Activated CD4-positive, CD25-positive, alpha-beta regulatory T cell treated with anti-CD3 and anti-CD28 coated beads, Interleukin-2, amount 50 U/mL, for 16 hours (primary cell): Measurements from ENCODE around the gene TTC31.

Experiments
- DNase-seq: peaks from one replicate; pipeline ENCODE4 v3.0.0-alpha.2; 2020; ENCODE audit warnings: low read depth, low spot score

Gene TTC31

DNA sequence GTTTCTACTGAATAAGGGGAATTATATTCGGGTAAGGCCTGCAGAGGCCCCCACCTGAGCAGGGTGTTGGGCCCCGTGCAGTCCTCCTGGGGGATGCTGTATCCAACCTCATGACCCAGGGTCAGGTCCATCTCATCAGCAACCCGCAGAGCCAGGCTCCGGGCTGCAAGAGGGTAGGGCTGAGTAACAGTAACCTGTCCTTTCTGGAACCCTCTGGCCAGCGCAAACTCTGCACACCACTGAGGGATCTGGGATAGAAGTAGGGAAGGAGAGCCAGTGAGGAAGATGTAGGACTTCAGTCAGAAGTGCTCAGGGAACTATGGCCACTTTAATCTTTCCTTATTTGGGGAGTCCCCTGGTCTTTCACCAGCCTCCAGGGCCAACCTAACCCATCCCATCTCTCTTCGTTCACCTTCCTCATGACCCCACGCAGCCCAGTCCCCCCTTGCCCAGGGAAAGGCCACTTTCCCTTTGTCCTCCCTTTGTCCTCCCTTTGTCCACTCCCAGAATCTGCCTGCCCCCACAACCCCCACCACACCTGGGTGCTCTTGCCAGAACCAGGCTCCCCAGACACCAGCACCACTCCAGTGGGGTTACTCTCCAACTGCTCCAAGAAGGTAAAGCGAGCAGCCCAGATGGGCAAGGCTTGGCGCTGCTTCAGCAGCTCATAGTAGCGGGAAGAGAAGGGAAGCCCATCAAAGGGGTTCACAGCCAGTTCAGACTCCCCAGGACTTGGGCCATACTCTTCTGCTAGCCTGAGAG lies 42.3 kb downstream of the TTC31 start:
- DNase-seq = no peak

GRCh38 chr2:74525717-74526648 lies 43.1 kb downstream of the TTC31 start, which contains the start of gene DQX1:
DQX1 (minus strand) TSS chr2:74526231; CDS start chr2:74525729, 502 bp downstream.
- DNase-seq = no peak

GRCh38 chr2:74526649-74527230 lies 43.9 kb downstream of the TTC31 start:
- DNase-seq = no peak

DNA sequence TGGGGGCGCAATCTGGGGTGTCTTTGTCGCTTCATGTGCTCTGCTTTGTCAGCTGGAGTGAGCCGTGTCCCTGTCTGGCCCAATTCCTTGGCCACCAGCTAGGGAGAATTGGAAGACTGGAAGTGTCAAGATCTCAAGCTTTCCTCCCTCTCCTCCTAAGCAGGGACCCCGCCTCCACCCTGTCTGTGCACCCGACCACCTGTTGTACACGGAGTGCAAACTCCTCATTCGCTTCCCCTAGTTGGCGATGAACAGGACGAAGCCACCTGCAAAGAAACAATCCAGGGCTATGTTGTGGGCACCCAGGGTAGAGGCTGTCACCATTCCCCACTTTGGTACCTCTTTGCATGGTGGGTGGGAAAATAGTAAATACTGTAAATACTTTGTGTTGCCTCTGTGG lies 44.9 kb downstream of the TTC31 start:
- DNase-seq = no peak

DNA sequence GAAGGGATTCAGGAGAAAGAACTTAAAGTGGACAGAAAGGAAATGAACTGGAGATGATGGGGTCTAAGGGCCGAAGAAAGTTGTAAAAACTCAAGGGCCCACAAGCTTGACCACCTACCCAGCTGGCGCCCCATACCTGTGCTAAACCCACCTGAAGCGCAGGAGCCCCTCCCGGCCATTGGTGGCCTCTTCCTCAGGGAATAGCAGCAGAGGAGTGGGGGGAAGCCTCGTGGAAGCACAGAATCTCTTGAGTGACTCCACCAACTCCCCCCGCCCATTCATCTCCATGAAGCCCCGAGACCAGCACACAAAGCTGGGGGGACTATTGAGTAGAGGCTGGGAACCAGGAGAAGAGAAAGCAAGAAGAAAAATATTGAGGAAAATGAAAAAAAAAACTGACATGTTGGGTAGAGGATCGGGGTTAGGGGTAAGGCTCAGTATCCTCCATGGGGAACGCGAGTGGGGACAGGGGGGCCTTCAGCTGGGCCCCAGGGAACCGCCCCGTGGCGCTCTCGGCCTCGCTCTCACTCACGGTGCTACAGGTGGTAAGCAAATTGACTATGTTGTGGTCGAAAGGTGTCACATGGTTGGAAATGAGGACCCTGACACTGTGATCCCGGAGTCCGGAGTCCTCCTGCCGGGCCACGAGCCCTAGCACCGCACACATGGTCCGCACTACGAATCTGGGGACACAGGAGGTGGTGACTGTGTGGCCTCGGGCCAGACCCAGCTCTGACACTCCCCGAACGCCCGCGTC lies 45.9 kb downstream of the TTC31 start:
- no peak for DNase-seq

DNA sequence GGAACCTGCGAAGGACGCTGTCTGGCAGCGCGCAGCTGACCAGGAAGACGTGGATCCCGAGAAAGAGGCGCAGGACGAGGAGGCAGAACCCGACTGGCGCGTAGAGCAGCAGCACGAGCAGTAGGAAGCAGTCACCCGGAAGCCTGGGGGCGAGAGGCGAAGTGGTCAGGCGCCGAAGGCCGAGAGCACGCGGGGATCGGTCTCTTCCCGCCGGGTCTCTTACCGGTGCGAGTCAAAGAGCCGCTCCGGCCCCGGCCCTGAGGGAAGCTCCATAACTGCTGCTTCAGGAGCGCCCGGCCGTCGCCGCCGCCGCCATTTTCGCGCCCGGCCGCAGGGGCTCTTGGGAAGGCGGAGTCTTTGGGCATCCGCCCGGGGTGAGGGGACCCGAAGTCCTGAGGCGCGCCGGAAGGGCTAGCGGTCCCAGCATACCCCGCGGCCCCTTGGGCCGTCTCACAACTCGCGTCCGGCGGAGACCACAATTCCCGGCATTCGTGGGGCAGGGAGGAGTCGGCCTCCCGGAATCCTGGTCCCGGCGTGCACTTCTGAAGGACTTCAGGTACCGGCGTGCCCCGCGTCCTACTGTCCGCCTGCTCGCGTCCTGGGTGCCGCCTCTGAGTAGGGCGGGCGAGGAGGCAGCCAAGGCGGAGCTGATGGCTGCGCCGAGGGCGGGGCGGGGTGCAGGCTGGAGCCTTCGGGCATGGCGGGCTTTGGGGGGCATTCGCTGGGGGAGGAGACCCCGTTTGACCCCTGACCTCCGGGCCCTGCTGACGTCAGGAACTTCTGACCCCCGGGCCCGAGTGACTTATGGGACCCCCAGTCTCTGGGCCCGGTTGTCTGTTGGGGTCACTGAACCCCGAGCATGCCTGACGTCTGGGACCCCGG lies 46.7 kb downstream of the TTC31 start, which contains the start of the genes AUP1 and HTRA2:
TSS of gene AUP1 (minus strand) at position 350 of the 882 bp plus-strand sequence. CDS start at position 273, 77 bp downstream.
TSS of gene HTRA2 (plus strand) at position 577 of the 882 bp plus-strand sequence. CDS start at position 651, 74 bp downstream.
- peak; percentile 76 for DNase-seq

GRCh38 chr2:74530239-74531187 lies 47.6 kb downstream of the TTC31 start:
- DNase-seq = no peak

DNA sequence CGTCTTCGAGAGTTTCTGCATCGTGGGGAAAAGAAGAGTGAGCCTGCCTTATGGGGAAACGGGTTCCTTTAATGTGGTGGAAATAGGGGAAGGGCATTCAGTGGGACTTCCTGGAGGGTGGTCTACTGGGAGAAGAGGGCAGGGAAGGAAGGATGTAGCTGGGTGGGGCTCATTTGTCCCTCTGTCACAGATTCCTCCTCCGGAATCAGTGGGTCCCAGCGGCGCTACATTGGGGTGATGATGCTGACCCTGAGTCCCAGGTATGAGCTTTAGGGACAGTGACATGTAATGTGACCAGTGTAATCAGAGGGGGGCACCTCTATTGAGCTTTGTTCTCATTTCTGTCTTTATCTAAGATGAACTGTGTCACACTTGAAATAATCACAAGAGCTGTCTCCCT lies 48.8 kb downstream of the TTC31 start:
- DNase-seq = no peak

DNA sequence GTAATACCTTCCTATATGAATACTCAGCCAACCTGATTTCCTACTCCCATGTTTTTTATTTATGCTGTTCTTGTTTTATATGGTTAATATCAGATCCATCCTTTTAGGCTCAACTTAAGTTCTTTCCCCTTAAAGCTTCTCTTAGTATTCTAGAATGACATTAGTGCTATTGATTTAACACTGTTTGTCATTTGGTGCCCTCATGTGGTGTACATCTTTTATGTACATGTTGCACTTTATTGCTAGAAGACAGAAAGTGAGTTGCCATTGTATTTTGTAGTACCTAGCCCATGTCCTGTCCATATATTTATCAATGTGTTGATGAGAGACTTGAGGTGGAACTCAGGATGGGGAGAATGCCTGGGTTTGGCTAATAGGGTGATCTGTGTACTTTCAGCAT lies 49.3 kb downstream of the TTC31 start:
- no peak for DNase-seq

GRCh38 chr2:74533464-74533863 lies 50.6 kb downstream of the TTC31 start:
- no peak for DNase-seq

DNA sequence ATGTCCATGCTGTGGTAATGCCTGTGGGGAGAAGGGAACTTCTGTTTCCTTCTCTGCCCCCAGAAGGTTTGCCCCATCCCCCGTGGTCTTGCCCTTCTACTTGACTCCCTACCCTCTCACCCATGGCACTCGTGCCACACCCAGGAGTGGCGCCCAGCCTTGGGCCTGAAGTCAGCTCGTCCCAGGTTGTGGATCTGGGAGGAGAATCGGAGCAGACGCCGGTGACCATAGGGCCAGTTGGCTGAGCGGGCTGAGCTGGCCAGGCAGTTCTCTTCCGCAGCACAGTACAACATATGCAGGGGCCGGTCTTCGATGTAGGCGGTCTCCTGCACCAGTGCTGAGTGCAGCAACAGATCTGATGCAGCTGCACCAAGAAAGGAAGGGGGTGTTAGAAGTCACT lies 51.5 kb downstream of the TTC31 start:
- DNase-seq = no peak

DNA sequence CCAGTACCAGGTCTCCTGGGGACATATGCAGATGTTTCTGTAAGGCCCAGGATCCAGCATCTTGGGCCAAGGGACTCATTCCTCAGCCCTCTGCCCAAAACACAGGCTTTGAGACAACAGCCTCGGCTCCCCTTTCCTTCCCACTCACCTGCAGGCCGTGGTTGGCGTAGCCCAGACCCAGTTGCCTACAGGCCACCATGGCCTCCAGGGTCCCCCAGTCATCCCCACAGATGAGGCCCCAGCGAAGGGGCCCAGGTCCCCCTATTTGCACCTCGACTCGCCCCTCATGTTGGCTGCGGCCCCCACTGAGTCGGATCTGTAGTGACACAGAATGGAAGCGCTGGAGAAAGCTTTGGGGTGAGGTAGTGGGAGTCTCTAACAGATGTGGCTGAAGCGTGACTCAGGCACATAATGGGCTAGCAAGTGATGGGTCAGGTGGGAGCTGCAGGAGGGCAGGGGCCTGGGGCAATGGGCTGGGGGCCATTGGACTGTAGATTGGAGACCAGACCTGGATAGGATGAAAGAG lies 52.6 kb downstream of the TTC31 start:
- DNase-seq = no peak

DNA sequence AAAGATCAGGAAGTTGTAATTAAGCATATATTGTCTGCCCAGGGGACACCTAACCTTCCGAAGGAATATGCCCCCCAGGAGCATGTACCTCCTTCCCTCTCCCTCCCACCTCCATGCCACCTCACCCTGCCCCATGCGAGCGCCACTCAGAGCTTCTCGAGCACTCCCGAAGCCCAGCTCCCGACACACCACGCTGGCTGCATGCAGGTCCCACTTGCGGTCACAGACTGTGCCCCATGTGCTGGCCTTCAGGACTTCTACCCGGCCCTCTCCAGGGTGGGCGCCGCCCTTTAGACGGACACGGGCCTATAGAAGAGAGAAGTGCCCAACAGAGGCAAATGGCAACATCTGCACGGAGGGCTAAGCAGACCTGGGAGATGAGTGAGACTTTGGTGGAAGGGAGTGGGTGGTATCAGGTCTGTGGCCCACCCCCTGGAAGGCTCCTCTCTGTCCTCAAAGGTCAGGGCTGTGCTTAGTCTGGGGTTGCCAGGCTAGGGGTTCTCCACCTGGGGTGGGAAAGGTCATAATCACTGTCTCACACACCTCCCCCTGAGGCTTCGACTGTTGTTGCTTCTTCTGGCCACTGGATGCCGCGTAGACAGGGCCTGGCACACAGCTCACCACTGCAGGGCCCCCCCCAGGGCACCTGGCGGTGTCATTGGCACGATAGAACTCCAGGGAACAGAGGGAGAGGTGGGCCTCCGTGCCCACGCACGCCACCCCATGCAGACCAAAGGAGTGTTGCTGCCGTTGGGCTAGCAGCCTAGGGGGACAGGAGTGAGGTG lies 53.5 kb downstream of the TTC31 start:
- DNase-seq = no peak

- no peak for DNase-seq
These were observed 54.3 kb downstream of the TTC31 start for GRCh38 chr2:74537140-74537539.

- DNase-seq = no peak
These were observed 56.0 kb downstream of the TTC31 start for GRCh38 chr2:74538881-74539339.

- no peak for DNase-seq
These were observed 57.4 kb downstream of the TTC31 start for GRCh38 chr2:74540291-74540690.

GRCh38 chr2:74542978-74543377 lies 60.1 kb downstream of the TTC31 start:
- no peak for DNase-seq
